HEK293 (cell line): ENCODE measurements around the gene FBXO10.

Source experiments
- IKZF3 ChIP-seq: fragments of 450-650 bp; IDR thresholded peaks from 2 replicates; pipeline ENCODE4 v1.5.0; 2018; ENCODE audit warnings: missing biosample characterization, mild to moderate bottlenecking, missing genetic modification characterization, moderate library complexity
- KLF10 ChIP-seq: fragments of 450-650 bp; IDR thresholded peaks from 2 replicates; pipeline ENCODE4 v1.5.1; 2018; ENCODE audit warnings: missing biosample characterization, mild to moderate bottlenecking, missing genetic modification characterization
- OVOL3 ChIP-seq: fragments of 450-650 bp; formaldehyde crosslinking; IDR thresholded peaks from 2 replicates; pipeline ENCODE4 v1.5.1; 2016; ENCODE audit warnings: missing biosample characterization, missing genetic modification characterization
- TCF7L2 ChIP-seq: IDR thresholded peaks from 2 replicates; pipeline ENCODE4 v1.6.1; 2011; ENCODE audit warnings: low read depth, mild to moderate bottlenecking, inconsistent platforms, low read length, moderate library complexity, borderline replicate concordance
- ZNF114 ChIP-seq: fragments of 450-650 bp; formaldehyde crosslinking; IDR thresholded peaks from 2 replicates; pipeline ENCODE4 v1.5.0; 2017; ENCODE audit warnings: missing biosample characterization, missing genetic modification characterization
- ZNF174 ChIP-seq: fragments of 450-650 bp; formaldehyde crosslinking; IDR thresholded peaks from 2 replicates; pipeline ENCODE4 v1.5.0; 2017; ENCODE audit warnings: missing biosample characterization, mild to moderate bottlenecking, missing genetic modification characterization
- ZNF19 ChIP-seq: fragments of 450-650 bp; formaldehyde crosslinking; IDR thresholded peaks from 2 replicates; pipeline ENCODE4; 2016; ENCODE audit warnings: missing biosample characterization, missing genetic modification characterization, low read depth
- ZNF211 ChIP-seq: fragments of 450-650 bp; formaldehyde crosslinking; IDR thresholded peaks from 2 replicates; pipeline ENCODE4 v1.5.1; 2016; ENCODE audit warnings: low read depth, missing biosample characterization, missing genetic modification characterization
- ZNF24 ChIP-seq: fragments of 450-650 bp; formaldehyde crosslinking; IDR thresholded peaks from 2 replicates; pipeline ENCODE4 v1.5.1; 2016; ENCODE audit warnings: missing biosample characterization, missing genetic modification characterization
- ZNF404 ChIP-seq: fragments of 450-650 bp; formaldehyde crosslinking; IDR thresholded peaks from 2 replicates; pipeline ENCODE4 v1.5.1; 2017; ENCODE audit warnings: missing biosample characterization, missing genetic modification characterization
- ZNF416 ChIP-seq: fragments of 450-650 bp; formaldehyde crosslinking; IDR thresholded peaks from 2 replicates; pipeline ENCODE4 v1.5.1; 2016; ENCODE audit warnings: missing biosample characterization, missing genetic modification characterization
- ZNF473 ChIP-seq: fragments of 450-650 bp; formaldehyde crosslinking; IDR thresholded peaks from 2 replicates; pipeline ENCODE4 v1.5.1; 2017; ENCODE audit warnings: missing biosample characterization, missing genetic modification characterization
- ZNF561 ChIP-seq: fragments of 450-650 bp; IDR thresholded peaks from 2 replicates; pipeline ENCODE4 v1.5.1; 2018; ENCODE audit warnings: missing biosample characterization, missing genetic modification characterization, borderline replicate concordance
- ZNF571 ChIP-seq: fragments of 450-650 bp; formaldehyde crosslinking; IDR thresholded peaks from 2 replicates; pipeline ENCODE4 v1.5.0; 2017; ENCODE audit warnings: missing biosample characterization, missing genetic modification characterization
- ZNF610 ChIP-seq: fragments of 450-650 bp; formaldehyde crosslinking; IDR thresholded peaks from 2 replicates; pipeline ENCODE4 v1.5.1; 2016; ENCODE audit warnings: missing biosample characterization, missing genetic modification characterization, borderline replicate concordance
- ZNF791 ChIP-seq: fragments of 450-650 bp; formaldehyde crosslinking; IDR thresholded peaks from 2 replicates; pipeline ENCODE4 v1.5.1; 2016; ENCODE audit warnings: missing biosample characterization, missing genetic modification characterization
- ZNF792 ChIP-seq: fragments of 450-650 bp; formaldehyde crosslinking; IDR thresholded peaks from 2 replicates; pipeline ENCODE4 v1.5.1; 2016; ENCODE audit warnings: missing biosample characterization, missing genetic modification characterization
- TF ChIP-seq, protein P1 (sequence below): fragments of 450-650 bp; formaldehyde crosslinking; IDR thresholded peaks from 2 replicates; pipeline ENCODE4 v1.5.1; 2016; ENCODE audit warnings: missing biosample characterization, missing genetic modification characterization
- TF ChIP-seq, protein P2 (sequence below): fragments of 450-650 bp; IDR thresholded peaks from 2 replicates; pipeline ENCODE4 v1.5.1; 2018; ENCODE audit warnings: missing biosample characterization, missing genetic modification characterization
- TF ChIP-seq, protein P3 (sequence below): fragments of 450-650 bp; formaldehyde crosslinking; IDR thresholded peaks from 2 replicates; pipeline ENCODE4 v1.5.1; 2016; ENCODE audit warnings: missing biosample characterization, missing genetic modification characterization
- TF ChIP-seq, protein P4 (sequence below): fragments of 450-650 bp; formaldehyde crosslinking; IDR thresholded peaks from 2 replicates; pipeline ENCODE4 v1.5.1; 2017; ENCODE audit warnings: missing biosample characterization, mild to moderate bottlenecking, missing genetic modification characterization, moderate library complexity
- TF ChIP-seq, protein P5 (sequence below): fragments of 450-650 bp; formaldehyde crosslinking; IDR thresholded peaks from 2 replicates; pipeline ENCODE4 v1.5.1; 2017; ENCODE audit warnings: missing biosample characterization, missing genetic modification characterization
- TF ChIP-seq, protein P6 (sequence below): fragments of 450-650 bp; formaldehyde crosslinking; IDR thresholded peaks from 2 replicates; pipeline ENCODE4 v1.5.1; 2016; ENCODE audit warnings: missing biosample characterization, missing genetic modification characterization
- TF ChIP-seq, protein P7 (sequence below): fragments of 450-650 bp; formaldehyde crosslinking; conservative IDR thresholded peaks from 2 replicates; pipeline ENCODE4 v1.5.1; 2016; ENCODE audit warnings: low read depth, missing biosample characterization, missing genetic modification characterization
- TF ChIP-seq, protein P8 (sequence below): fragments of 450-650 bp; formaldehyde crosslinking; IDR thresholded peaks from 2 replicates; pipeline ENCODE4 v1.5.1; 2016; ENCODE audit warnings: missing biosample characterization, missing genetic modification characterization

The FBXO10 gene

DNA sequence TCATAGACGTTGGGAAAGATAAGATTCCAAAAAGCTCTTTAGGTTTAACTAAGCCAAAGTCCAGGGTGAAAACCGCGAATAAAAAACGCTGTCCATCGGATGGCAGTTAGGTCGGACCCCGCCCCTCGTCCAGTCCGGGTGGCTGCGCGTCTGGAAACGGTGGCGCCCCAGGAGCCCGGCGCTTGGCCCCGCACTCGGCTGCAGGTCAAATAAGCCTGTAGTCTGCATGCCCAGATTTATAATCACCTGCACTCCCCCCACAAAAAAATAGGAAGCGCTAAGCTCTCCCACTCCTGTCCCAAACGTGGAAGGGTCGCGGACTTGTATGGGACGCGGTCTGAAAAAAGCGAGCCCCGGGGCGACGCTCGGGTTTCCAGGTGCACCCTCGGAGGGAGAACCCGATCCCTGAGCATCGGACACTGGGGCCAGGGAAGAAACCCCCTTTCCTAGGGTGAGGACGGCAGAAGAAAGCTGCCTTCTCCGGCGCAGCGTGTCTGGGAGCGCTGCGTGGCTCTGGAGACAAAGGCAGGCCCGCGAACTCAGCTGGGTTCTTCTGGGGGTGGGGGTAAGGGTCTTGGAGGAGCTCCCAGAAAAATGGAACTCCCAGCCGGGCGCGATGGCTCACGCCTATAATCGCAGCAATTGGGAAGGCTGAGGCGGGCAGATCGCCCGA, 110.0 kb downstream of the FBXO10 start (continued):
- TF ChIP-seq, protein P1, sequence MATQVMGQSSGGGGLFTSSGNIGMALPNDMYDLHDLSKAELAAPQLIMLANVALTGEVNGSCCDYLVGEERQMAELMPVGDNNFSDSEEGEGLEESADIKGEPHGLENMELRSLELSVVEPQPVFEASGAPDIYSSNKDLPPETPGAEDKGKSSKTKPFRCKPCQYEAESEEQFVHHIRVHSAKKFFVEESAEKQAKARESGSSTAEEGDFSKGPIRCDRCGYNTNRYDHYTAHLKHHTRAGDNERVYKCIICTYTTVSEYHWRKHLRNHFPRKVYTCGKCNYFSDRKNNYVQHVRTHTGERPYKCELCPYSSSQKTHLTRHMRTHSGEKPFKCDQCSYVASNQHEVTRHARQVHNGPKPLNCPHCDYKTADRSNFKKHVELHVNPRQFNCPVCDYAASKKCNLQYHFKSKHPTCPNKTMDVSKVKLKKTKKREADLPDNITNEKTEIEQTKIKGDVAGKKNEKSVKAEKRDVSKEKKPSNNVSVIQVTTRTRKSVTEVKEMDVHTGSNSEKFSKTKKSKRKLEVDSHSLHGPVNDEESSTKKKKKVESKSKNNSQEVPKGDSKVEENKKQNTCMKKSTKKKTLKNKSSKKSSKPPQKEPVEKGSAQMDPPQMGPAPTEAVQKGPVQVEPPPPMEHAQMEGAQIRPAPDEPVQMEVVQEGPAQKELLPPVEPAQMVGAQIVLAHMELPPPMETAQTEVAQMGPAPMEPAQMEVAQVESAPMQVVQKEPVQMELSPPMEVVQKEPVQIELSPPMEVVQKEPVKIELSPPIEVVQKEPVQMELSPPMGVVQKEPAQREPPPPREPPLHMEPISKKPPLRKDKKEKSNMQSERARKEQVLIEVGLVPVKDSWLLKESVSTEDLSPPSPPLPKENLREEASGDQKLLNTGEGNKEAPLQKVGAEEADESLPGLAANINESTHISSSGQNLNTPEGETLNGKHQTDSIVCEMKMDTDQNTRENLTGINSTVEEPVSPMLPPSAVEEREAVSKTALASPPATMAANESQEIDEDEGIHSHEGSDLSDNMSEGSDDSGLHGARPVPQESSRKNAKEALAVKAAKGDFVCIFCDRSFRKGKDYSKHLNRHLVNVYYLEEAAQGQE (tag by site-specific recombination) = peak; percentile 72
- no peak for TF ChIP-seq ZNF416 (tag by site-specific recombination)
- no peak for TF ChIP-seq ZNF473
- TF ChIP-seq, protein P2, sequence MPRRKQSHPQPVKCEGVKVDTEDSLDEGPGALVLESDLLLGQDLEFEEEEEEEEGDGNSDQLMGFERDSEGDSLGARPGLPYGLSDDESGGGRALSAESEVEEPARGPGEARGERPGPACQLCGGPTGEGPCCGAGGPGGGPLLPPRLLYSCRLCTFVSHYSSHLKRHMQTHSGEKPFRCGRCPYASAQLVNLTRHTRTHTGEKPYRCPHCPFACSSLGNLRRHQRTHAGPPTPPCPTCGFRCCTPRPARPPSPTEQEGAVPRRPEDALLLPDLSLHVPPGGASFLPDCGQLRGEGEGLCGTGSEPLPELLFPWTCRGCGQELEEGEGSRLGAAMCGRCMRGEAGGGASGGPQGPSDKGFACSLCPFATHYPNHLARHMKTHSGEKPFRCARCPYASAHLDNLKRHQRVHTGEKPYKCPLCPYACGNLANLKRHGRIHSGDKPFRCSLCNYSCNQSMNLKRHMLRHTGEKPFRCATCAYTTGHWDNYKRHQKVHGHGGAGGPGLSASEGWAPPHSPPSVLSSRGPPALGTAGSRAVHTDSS (tag by site-specific recombination) = no peak
- TF ChIP-seq ZNF211 (tag by site-specific recombination) = no peak
- TF ChIP-seq ZNF404 (tag by site-specific recombination) = no peak
- no peak for TF ChIP-seq ZNF114 (tag by site-specific recombination)
- TF ChIP-seq, protein P3, sequence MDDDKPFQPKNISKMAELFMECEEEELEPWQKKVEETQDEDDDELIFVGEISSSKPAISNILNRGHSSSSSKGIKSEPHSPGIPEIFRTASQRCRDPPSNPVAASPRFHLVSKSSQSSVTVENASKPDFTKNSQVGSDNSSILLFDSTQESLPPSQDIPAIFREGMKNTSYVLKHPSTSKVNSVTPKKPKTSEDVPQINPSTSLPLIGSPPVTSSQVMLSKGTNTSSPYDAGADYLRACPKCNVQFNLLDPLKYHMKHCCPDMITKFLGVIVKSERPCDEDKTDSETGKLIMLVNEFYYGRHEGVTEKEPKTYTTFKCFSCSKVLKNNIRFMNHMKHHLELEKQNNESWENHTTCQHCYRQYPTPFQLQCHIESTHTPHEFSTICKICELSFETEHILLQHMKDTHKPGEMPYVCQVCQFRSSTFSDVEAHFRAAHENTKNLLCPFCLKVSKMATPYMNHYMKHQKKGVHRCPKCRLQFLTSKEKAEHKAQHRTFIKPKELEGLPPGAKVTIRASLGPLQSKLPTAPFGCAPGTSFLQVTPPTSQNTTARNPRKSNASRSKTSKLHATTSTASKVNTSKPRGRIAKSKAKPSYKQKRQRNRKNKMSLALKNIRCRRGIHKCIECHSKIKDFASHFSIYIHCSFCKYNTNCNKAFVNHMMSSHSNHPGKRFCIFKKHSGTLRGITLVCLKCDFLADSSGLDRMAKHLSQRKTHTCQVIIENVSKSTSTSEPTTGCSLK (tag by site-specific recombination) = no peak
- no peak for TF ChIP-seq OVOL3
- TF ChIP-seq, protein P4, sequence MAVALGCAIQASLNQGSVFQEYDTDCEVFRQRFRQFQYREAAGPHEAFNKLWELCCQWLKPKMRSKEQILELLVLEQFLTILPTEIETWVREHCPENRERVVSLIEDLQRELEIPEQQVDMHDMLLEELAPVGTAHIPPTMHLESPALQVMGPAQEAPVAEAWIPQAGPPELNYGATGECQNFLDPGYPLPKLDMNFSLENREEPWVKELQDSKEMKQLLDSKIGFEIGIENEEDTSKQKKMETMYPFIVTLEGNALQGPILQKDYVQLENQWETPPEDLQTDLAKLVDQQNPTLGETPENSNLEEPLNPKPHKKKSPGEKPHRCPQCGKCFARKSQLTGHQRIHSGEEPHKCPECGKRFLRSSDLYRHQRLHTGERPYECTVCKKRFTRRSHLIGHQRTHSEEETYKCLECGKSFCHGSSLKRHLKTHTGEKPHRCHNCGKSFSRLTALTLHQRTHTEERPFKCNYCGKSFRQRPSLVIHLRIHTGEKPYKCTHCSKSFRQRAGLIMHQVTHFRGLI (tag by site-specific recombination) = no peak
- peak; percentile 95 for TF ChIP-seq IKZF3
- TF ChIP-seq, protein P5, sequence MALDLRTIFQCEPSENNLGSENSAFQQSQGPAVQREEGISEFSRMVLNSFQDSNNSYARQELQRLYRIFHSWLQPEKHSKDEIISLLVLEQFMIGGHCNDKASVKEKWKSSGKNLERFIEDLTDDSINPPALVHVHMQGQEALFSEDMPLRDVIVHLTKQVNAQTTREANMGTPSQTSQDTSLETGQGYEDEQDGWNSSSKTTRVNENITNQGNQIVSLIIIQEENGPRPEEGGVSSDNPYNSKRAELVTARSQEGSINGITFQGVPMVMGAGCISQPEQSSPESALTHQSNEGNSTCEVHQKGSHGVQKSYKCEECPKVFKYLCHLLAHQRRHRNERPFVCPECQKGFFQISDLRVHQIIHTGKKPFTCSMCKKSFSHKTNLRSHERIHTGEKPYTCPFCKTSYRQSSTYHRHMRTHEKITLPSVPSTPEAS (tag by site-specific recombination) = peak; percentile 32; the same call in 1 of the 2 replicates
- TF ChIP-seq ZNF571 (tag by site-specific recombination) = no peak
- TF ChIP-seq, protein P6, sequence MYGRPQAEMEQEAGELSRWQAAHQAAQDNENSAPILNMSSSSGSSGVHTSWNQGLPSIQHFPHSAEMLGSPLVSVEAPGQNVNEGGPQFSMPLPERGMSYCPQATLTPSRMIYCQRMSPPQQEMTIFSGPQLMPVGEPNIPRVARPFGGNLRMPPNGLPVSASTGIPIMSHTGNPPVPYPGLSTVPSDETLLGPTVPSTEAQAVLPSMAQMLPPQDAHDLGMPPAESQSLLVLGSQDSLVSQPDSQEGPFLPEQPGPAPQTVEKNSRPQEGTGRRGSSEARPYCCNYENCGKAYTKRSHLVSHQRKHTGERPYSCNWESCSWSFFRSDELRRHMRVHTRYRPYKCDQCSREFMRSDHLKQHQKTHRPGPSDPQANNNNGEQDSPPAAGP (tag by site-specific recombination) = no peak
- TF ChIP-seq ZNF561 (tag by site-specific recombination) = no peak
- 0 out of 2 replicates have a peak, but pooled peaks have one; percentile 31 for TF ChIP-seq ZNF24 (tag by site-specific recombination)
- TF ChIP-seq ZNF19 = no peak
- no peak for TF ChIP-seq ZNF791
- TF ChIP-seq ZNF610 = no peak
- TF ChIP-seq, protein P7, sequence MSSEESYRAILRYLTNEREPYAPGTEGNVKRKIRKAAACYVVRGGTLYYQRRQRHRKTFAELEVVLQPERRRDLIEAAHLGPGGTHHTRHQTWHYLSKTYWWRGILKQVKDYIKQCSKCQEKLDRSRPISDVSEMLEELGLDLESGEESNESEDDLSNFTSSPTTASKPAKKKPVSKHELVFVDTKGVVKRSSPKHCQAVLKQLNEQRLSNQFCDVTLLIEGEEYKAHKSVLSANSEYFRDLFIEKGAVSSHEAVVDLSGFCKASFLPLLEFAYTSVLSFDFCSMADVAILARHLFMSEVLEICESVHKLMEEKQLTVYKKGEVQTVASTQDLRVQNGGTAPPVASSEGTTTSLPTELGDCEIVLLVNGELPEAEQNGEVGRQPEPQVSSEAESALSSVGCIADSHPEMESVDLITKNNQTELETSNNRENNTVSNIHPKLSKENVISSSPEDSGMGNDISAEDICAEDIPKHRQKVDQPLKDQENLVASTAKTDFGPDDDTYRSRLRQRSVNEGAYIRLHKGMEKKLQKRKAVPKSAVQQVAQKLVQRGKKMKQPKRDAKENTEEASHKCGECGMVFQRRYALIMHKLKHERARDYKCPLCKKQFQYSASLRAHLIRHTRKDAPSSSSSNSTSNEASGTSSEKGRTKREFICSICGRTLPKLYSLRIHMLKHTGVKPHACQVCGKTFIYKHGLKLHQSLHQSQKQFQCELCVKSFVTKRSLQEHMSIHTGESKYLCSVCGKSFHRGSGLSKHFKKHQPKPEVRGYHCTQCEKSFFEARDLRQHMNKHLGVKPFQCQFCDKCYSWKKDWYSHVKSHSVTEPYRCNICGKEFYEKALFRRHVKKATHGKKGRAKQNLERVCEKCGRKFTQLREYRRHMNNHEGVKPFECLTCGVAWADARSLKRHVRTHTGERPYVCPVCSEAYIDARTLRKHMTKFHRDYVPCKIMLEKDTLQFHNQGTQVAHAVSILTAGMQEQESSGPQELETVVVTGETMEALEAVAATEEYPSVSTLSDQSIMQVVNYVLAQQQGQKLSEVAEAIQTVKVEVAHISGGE = no peak
- no peak for TF ChIP-seq ZNF792 (tag by site-specific recombination)
- TF ChIP-seq, protein P8, sequence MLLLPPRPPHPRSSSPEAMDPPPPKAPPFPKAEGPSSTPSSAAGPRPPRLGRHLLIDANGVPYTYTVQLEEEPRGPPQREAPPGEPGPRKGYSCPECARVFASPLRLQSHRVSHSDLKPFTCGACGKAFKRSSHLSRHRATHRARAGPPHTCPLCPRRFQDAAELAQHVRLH (tag by site-specific recombination) = no peak
- no peak for TF ChIP-seq TCF7L2
- no peak for TF ChIP-seq KLF10
- no peak for TF ChIP-seq ZNF174 (tag by site-specific recombination)
